SK-N-SH treated with all-trans-retinoic acid at 6 μM for 48 hours (cell line): ENCODE results near the gene RALA.

Source experiments
- CREB5 ChIP-seq: fragments of 250-450 bp; sonication (Bioruptor Pico); IDR thresholded peaks from 2 replicates; pipeline ENCODE4 v1.5.1; 2020; ENCODE audit warnings: low read depth, mild to moderate bottlenecking, moderate library complexity
- ESRRG ChIP-seq: fragments of 250-450 bp; sonication (Bioruptor Pico); IDR thresholded peaks from 2 replicates; pipeline ENCODE4 v1.6.1; 2021; ENCODE audit warnings: mild to moderate bottlenecking
- GLIS3 ChIP-seq: fragments of 250-450 bp; sonication (Bioruptor Pico); IDR thresholded peaks from 2 replicates; pipeline ENCODE4 v1.5.0; 2020; ENCODE audit warnings: mild to moderate bottlenecking, moderate library complexity
- TOX ChIP-seq: fragments of 250-450 bp; sonication (Bioruptor Pico); IDR thresholded peaks from 2 replicates; pipeline ENCODE4 v1.8.0; 2021; ENCODE audit warnings: mild to moderate bottlenecking, moderate library complexity, borderline replicate concordance
- ZC3H10 ChIP-seq: fragments of 250-450 bp; sonication (Bioruptor Pico); IDR thresholded peaks from 2 replicates; pipeline ENCODE4 v1.5.1; 2021; ENCODE audit warnings: mild to moderate bottlenecking, moderate library complexity
- ZFP3 ChIP-seq: fragments of 250-450 bp; sonication (Bioruptor Pico); IDR thresholded peaks from 2 replicates; pipeline ENCODE4 v1.5.0; 2020; ENCODE audit warnings: mild to moderate bottlenecking, moderate library complexity
- ZFP30 ChIP-seq: fragments of 450-650 bp; formaldehyde crosslinking; IDR thresholded peaks from 2 replicates; pipeline ENCODE4 v1.5.0; 2022; ENCODE audit warnings: mild to moderate bottlenecking, moderate library complexity
- ZNF565 ChIP-seq: fragments of 450-650 bp; formaldehyde crosslinking; conservative IDR thresholded peaks from 2 replicates; pipeline ENCODE4 v1.5.0; 2020; ENCODE audit warnings: low read depth, mild to moderate bottlenecking, moderate library complexity
- ZNF70 ChIP-seq: fragments of 450-650 bp; formaldehyde crosslinking; IDR thresholded peaks from 2 replicates; pipeline ENCODE4 v1.5.0; 2020; ENCODE audit warnings: mild to moderate bottlenecking, moderate library complexity
- ZNF8 ChIP-seq: fragments of 450-650 bp; formaldehyde crosslinking; IDR thresholded peaks from 2 replicates; pipeline ENCODE4 v1.5.0; 2020; ENCODE audit warnings: mild to moderate bottlenecking, moderate library complexity
- TF ChIP-seq, protein P1 (sequence below): fragments of 250-450 bp; sonication (Bioruptor Pico); IDR thresholded peaks from 2 replicates; pipeline ENCODE4 v1.8.0; 2020; ENCODE audit warnings: mild to moderate bottlenecking, moderate library complexity, borderline replicate concordance

- TF ChIP-seq ZFP30 (CRISPR knock-in tag) (no peak), ESRRG (CRISPR knock-in tag) (no peak), ZFP3 (CRISPR knock-in tag) (no peak), TOX (CRISPR knock-in tag) (no peak), CREB5 (no peak), ZC3H10 (CRISPR knock-in tag) (no peak), ZNF8 (CRISPR knock-in tag) (no peak), ZNF70 (no peak), GLIS3 (CRISPR knock-in tag) (no peak), ZNF565 (CRISPR knock-in tag) (no peak)
- TF ChIP-seq, protein P1, sequence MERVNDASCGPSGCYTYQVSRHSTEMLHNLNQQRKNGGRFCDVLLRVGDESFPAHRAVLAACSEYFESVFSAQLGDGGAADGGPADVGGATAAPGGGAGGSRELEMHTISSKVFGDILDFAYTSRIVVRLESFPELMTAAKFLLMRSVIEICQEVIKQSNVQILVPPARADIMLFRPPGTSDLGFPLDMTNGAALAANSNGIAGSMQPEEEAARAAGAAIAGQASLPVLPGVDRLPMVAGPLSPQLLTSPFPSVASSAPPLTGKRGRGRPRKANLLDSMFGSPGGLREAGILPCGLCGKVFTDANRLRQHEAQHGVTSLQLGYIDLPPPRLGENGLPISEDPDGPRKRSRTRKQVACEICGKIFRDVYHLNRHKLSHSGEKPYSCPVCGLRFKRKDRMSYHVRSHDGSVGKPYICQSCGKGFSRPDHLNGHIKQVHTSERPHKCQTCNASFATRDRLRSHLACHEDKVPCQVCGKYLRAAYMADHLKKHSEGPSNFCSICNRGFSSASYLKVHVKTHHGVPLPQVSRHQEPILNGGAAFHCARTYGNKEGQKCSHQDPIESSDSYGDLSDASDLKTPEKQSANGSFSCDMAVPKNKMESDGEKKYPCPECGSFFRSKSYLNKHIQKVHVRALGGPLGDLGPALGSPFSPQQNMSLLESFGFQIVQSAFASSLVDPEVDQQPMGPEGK (CRISPR knock-in tag): no peak
Measured at GRCh38 chr7:39642896-39643295, 19.5 kb downstream of the RALA start.
